Calu3 (cell line): ENCODE data around the gene CLK2. TPM values are rescaled to one million over a fixed set of nuclear protein-coding genes. Genes with fewer than 3 reads are reported as not detected.
A peak's percentile ranks its signal among the peaks of the same experiment; 100 is the strongest.
"Not testable (repeated sequence)": the region's sequence is repeated elsewhere in the genome, so short reads cannot be mapped to it uniquely, and the experiment has no call there.

Experiments used
- BruUV-seq: library from RNA; stranded (reverse); fragments of 400-500 nt; replicated peaks from 2 replicates; lab custom pipeline; 2021; lab: Mats Ljungman, UMichigan
- CTCF ChIA-PET: fragments of 300-600 bp; sonication (Branson Sonifier 250); formaldehyde crosslinking; loops from one replicate; lab custom pipeline; 2022; ENCODE audit warnings: antibody characterized with exemption; lab: Charles Lee
- DNase-seq: peaks from one replicate; pipeline ENCODE4 v3.0.0; 2022
- H3K27ac Mint-ChIP-seq: one replicate; pipeline ENCODE4 v1.8.0; 2022; ENCODE audit warnings: mixed read lengths; ENCODE audit not compliant: unreplicated experiment
- H3K27me3 Mint-ChIP-seq: one replicate; pipeline ENCODE4 v1.8.0; 2022; ENCODE audit warnings: mixed read lengths; ENCODE audit not compliant: unreplicated experiment
- H3K36me3 Mint-ChIP-seq: one replicate; pipeline ENCODE4 v1.8.0; 2022; ENCODE audit warnings: mild to moderate bottlenecking, moderate library complexity, mixed read lengths; ENCODE audit not compliant: insufficient read depth, unreplicated experiment
- H3K4me1 Mint-ChIP-seq: one replicate; pipeline ENCODE4 v1.8.0; 2022; ENCODE audit warnings: mild to moderate bottlenecking, low read depth, mixed read lengths; ENCODE audit not compliant: unreplicated experiment
- H3K4me3 Mint-ChIP-seq: one replicate; pipeline ENCODE4 v1.8.0; 2022; ENCODE audit warnings: mild to moderate bottlenecking, low read depth, moderate library complexity, mixed read lengths; ENCODE audit not compliant: unreplicated experiment
- H3K9me3 Mint-ChIP-seq: one replicate; pipeline ENCODE4 v1.8.0; 2022; ENCODE audit warnings: low read depth, mixed read lengths; ENCODE audit not compliant: unreplicated experiment
- intact Hi-C: fragments of 100-400 bp; cut with micrococcal nuclease; formaldehyde crosslinking; loops from one replicate; pipeline ENCODE4 v1.10.0; 2022; ENCODE audit not compliant: unreplicated experiment
- total RNA-seq: library from RNA; stranded (reverse); gene quantifications from 2 replicates; pipeline ENCODE4 v1.2.3, GENCODE V29; 2022
- TF ChIP-seq, protein P1 (sequence below): fragments of 200-600 bp; IDR thresholded peaks from one replicate; pipeline ENCODE4 v1.8.0; 2022; ENCODE audit warnings: antibody characterized with exemption; ENCODE audit not compliant: unreplicated experiment

Gene CLK2
- total RNA-seq, 1 experiment from 2014 or later = 78.5 TPM

DNA sequence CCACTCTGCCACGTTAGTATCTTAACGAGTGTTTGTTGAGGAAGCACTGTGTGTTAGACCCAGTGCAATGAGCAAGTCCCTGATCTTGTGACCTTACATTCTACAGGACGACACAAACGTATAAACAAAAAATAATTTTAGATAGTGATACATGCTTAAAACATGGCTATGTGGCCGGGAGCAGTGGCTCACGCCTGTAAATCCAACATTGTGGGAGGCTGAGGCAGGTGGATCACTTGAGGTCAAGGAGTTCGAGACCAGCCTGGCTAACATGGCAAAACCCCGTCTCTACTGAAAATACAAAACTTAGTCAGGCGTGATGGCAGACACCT, 45.2 kb downstream of the CLK2 start:
- CTCF ChIA-PET = no interaction called here
- Mint-ChIP-seq H3K4me1 (peaks cover 12% of the 10 kb centered on the region), H3K4me3 (peak overlapping the region; percentile 72), H3K36me3 (peaks cover 27% of the 10 kb centered on the region), H3K27ac (peak overlapping the region; percentile 70), H3K27me3 (peaks cover 10% of the 10 kb centered on the region), H3K9me3 (no peaks in the 10 kb centered on the region)
- TF ChIP-seq, protein P1, sequence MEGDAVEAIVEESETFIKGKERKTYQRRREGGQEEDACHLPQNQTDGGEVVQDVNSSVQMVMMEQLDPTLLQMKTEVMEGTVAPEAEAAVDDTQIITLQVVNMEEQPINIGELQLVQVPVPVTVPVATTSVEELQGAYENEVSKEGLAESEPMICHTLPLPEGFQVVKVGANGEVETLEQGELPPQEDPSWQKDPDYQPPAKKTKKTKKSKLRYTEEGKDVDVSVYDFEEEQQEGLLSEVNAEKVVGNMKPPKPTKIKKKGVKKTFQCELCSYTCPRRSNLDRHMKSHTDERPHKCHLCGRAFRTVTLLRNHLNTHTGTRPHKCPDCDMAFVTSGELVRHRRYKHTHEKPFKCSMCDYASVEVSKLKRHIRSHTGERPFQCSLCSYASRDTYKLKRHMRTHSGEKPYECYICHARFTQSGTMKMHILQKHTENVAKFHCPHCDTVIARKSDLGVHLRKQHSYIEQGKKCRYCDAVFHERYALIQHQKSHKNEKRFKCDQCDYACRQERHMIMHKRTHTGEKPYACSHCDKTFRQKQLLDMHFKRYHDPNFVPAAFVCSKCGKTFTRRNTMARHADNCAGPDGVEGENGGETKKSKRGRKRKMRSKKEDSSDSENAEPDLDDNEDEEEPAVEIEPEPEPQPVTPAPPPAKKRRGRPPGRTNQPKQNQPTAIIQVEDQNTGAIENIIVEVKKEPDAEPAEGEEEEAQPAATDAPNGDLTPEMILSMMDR = no peak
- no TSS peak for BruUV-seq
- DNase-seq = no peak
- intact Hi-C loops = no loop called here

DNA sequence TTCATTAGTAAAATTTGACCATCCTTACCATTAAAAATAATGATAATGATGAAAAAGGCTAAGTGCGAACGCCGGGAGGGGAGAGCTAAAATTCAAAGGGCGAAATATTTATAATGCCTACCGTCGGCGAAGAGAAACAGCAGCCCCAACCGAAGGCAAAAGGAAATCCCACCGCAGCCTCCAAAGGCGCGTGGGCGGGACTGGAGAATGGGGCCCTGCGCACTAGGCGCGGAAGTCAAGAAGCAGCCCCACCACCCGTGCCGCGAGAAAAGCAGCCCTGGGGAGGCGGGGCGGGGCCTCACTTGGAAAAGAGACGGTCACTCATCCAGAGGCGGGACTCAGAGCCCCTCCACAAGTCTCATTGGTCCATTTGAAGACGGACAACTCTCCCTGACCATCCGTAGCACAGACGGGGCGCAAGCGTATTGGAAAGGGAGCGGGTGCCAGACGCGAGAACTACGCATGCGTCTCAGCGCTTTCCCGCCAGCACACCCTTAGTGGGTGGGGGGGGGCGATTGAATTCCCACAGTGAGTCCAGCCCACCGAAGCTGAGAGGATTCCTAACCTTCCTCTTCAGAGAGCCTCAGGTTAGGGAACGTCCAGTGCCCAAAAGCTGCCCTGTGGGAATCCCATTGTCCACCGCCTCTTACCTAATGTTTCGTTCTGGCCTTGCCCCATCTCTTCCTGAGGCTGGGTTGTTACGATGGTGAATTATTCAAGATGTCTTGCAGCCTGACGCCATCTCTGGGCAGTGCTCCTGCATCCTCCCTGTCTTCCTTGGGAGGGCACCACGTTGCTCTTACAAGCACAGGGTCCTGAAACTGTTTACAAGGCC, 45.8 kb downstream of the CLK2 start:
- DNase-seq = peak; percentile 99
- peaks cover 27% of the 10 kb centered on the region for H3K36me3 Mint-ChIP-seq
- intact Hi-C loops = no loop called here
- peaks cover 10% of the 10 kb centered on the region for H3K27me3 Mint-ChIP-seq
- peak overlapping the region; percentile 72 for H3K4me3 Mint-ChIP-seq
- H3K4me1 Mint-ChIP-seq = peaks cover 12% of the 10 kb centered on the region
- TF ChIP-seq, protein P1 = no peak
- TSS peak; percentile 96 for BruUV-seq
- CTCF ChIA-PET = interaction anchor here (0.6 to 1.5 kb wide), 5 partner anchors 18 to 56 kb away, joined by 3 to 16 read pairs (median 5); partner anchors contain the start of genes KRTCAP2 and THBS3
- H3K9me3 Mint-ChIP-seq = no peaks in the 10 kb centered on the region
- H3K27ac Mint-ChIP-seq = peak overlapping the region; percentile 70

- Mint-ChIP-seq H3K27ac (peak overlapping the region; percentile 70), H3K4me1 (peaks cover 12% of the 10 kb centered on the region), H3K27me3 (peaks cover 9% of the 10 kb centered on the region), H3K36me3 (peaks cover 27% of the 10 kb centered on the region), H3K9me3 (no peaks in the 10 kb centered on the region), H3K4me3 (peak overlapping the region; percentile 72)
- TF ChIP-seq, protein P1 = no peak
- BruUV-seq = TSS peak; percentile 89
- DNase-seq = peak; percentile 67
- intact Hi-C loops = loop anchor here (1.0 kb wide), 2 partner anchors 20 to 51 kb away; partner anchors contain the start of gene THBS3
- CTCF ChIA-PET = interaction anchor here (0.6 to 1.5 kb wide), 8 partner anchors 18 to 561 kb away, joined by 3 to 16 read pairs (median 4); partner anchors contain the start of genes KRTCAP2 and THBS3
Measured at GRCh38 chr1:155226910-155227260, 46.4 kb downstream of the CLK2 start.

DNA sequence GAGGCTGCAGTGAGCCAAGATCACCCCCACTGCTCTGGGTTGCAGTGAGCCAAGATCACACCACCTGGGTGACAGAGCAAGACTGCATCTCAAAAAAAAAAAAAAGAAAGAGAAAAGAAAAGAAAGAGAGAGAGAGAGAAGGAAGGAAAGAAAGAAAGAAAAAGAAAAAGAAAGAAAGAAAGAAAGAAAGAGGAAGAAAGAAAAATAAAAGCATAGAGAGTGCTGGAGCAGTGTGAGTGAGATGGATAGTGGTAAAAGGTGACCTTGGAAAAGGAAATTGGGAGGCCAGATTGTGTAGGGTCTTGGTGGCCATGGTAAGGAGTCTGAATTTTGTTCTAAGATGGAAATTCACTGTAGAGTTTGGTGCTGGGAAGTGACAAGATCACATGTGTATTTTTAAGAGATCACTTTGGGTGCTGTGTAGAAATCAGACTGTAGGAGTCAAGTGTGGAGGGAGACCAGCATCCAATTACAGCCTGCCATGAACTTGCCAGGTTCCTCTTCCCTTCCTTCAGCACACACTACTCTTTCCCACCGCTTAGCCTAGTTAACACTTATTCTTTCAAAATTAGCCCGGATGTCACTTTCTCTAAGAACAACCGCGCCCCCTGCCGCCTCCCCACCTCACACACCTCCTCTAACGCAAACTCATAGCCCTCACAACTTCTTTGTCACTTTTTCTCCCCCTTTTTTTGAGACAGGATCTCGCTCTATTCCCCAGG, 47.0 kb downstream of the CLK2 start:
- peaks cover 26% of the 10 kb centered on the region for H3K36me3 Mint-ChIP-seq

GRCh38 chr1:155225404-155225759, 47.9 kb downstream of the CLK2 start:
- H3K4me1 Mint-ChIP-seq = peaks cover 15% of the 10 kb centered on the region
- intact Hi-C loops, H3K4me3 Mint-ChIP-seq, H3K27ac Mint-ChIP-seq, H3K9me3 Mint-ChIP-seq, BruUV-seq, H3K27me3 Mint-ChIP-seq, DNase-seq: not testable (repeated sequence)
- H3K36me3 Mint-ChIP-seq = peaks cover 24% of the 10 kb centered on the region
- CTCF ChIA-PET = interaction anchor here (1.3 to 1.6 kb wide), 2 partner anchors 18 to 98 kb away, joined by 3 to 11 read pairs; partner anchors contain the start of gene THBS3

More for the DNA sequence above, 47.0 kb downstream of the CLK2 start:
- intact Hi-C loops = loop anchor here (1.0 kb wide), 2 partner anchors 19 to 50 kb away; partner anchors contain the start of gene THBS3
- DNase-seq = peak; percentile 85
- Mint-ChIP-seq H3K9me3 (no peaks in the 10 kb centered on the region), H3K27ac (peak overlapping the region; percentile 70), H3K4me3 (peak overlapping the region; percentile 72), H3K27me3 (peaks cover 4% of the 10 kb centered on the region), H3K4me1 (peaks cover 12% of the 10 kb centered on the region)
- CTCF ChIA-PET = interaction anchor here (0.6 to 1.5 kb wide), 7 partner anchors 17 to 562 kb away, joined by 3 to 16 read pairs (median 3); partner anchors contain the start of genes KRTCAP2 and THBS3
- TF ChIP-seq, protein P1 = peak; percentile 65
- no TSS peak for BruUV-seq
